WTC11 (cell line): Measurements from ENCODE around the gene DNAJC18. TPM values are rescaled to one million over a fixed set of nuclear protein-coding genes. Genes with fewer than 3 reads are reported as not detected.
"Not testable (repeated sequence)": the region's sequence is repeated elsewhere in the genome, so short reads cannot be mapped to it uniquely, and the experiment has no call there.

Source experiments
- ATAC-seq: fragments of 200-7000 bp; cut with Tn5 transposase; 2 replicates; pipeline ENCODE4 v1.10.0; 2021; ENCODE audit warnings: mild to moderate bottlenecking, moderate library complexity
- CTCF ChIA-PET: fragments of 300-600 bp; sonication (Branson Sonifier 250); formaldehyde crosslinking; loops from one replicate; lab custom pipeline; 2021; ENCODE audit warnings: antibody characterized with exemption; lab: Charles Lee
- POLR2A ChIA-PET: fragments of 350-600 bp; sonication (Branson Sonifier 250); formaldehyde crosslinking; loops from one replicate; lab custom pipeline; 2021; ENCODE audit warnings: antibody characterized with exemption; lab: Charles Lee
- DNase-seq: peaks from one replicate; pipeline ENCODE4 v3.0.0; 2021; ENCODE audit warnings: low spot score
- H3K27ac Mint-ChIP-seq: 2 replicates; pipeline ENCODE4 v1.8.0; 2021; ENCODE audit warnings: mixed read lengths
- H3K27me3 Mint-ChIP-seq: 2 replicates; pipeline ENCODE4 v1.8.0; 2021; ENCODE audit warnings: low read depth, mild to moderate bottlenecking, moderate library complexity, mixed read lengths
- H3K36me3 Mint-ChIP-seq: 2 replicates; pipeline ENCODE4 v1.8.0; 2021; ENCODE audit warnings: mixed read lengths
- H3K4me1 Mint-ChIP-seq: 2 replicates; pipeline ENCODE4 v1.8.0; 2022; ENCODE audit warnings: mixed read lengths
- H3K4me3 Mint-ChIP-seq: 2 replicates; pipeline ENCODE4 v1.8.0; 2021; ENCODE audit warnings: mild to moderate bottlenecking, moderate library complexity, mixed read lengths
- H3K9me3 Mint-ChIP-seq: 2 replicates; pipeline ENCODE4 v1.8.0; 2021; ENCODE audit warnings: mixed read lengths
- CREM ChIP-seq: sonication (generic); formaldehyde crosslinking; IDR thresholded peaks from 2 replicates; pipeline ENCODE4 v1.8.1; 2022; ENCODE audit warnings: mild to moderate bottlenecking, missing genetic modification reagents, moderate library complexity
- ETV6 ChIP-seq: sonication (generic); formaldehyde crosslinking; IDR thresholded peaks from 2 replicates; pipeline ENCODE4 v1.8.1; 2022; ENCODE audit warnings: mild to moderate bottlenecking, missing genetic modification reagents
- FOXJ3 ChIP-seq: sonication (generic); formaldehyde crosslinking; IDR thresholded peaks from 2 replicates; pipeline ENCODE4 v1.9.0; 2021; ENCODE audit warnings: missing genetic modification reagents, mild to moderate bottlenecking, borderline replicate concordance
- GABPB1 ChIP-seq: sonication (generic); formaldehyde crosslinking; IDR thresholded peaks from 2 replicates; pipeline ENCODE4 v1.8.1; 2023; ENCODE audit warnings: mild to moderate bottlenecking, missing genetic modification reagents
- GRHL2 ChIP-seq: fragments of 250-450 bp; sonication (Bioruptor Pico); IDR thresholded peaks from 2 replicates; pipeline ENCODE4 v1.8.0; 2022; ENCODE audit warnings: mild to moderate bottlenecking, moderate library complexity; ENCODE audit not compliant: insufficient replicate concordance, severe bottlenecking
- GTF2I ChIP-seq: fragments of 250-450 bp; sonication (Bioruptor Pico); conservative IDR thresholded peaks from 2 replicates; pipeline ENCODE4 v1.4.0; 2021; ENCODE audit warnings: mild to moderate bottlenecking
- JUN ChIP-seq: sonication (generic); formaldehyde crosslinking; IDR thresholded peaks from 2 replicates; pipeline ENCODE4 v1.8.0; 2023; ENCODE audit warnings: mild to moderate bottlenecking, missing genetic modification reagents
- MXD4 ChIP-seq: fragments of 250-450 bp; sonication (Bioruptor Pico); IDR thresholded peaks from 2 replicates; pipeline ENCODE4 v1.8.0; 2021; ENCODE audit warnings: mild to moderate bottlenecking, moderate library complexity, borderline replicate concordance
- NFATC4 ChIP-seq: fragments of 250-450 bp; sonication (Bioruptor Pico); IDR thresholded peaks from 2 replicates; pipeline ENCODE4 v1.9.0; 2021; ENCODE audit warnings: mild to moderate bottlenecking
- NR2C2 ChIP-seq: sonication (generic); formaldehyde crosslinking; IDR thresholded peaks from 2 replicates; pipeline ENCODE4 v1.8.0; 2022; ENCODE audit warnings: mild to moderate bottlenecking, missing genetic modification reagents
- RORB ChIP-seq: fragments of 250-450 bp; sonication (Bioruptor Pico); IDR thresholded peaks from 2 replicates; pipeline ENCODE4 v1.9.0; 2021; ENCODE audit warnings: mild to moderate bottlenecking
- total RNA-seq: library from RNA; stranded (reverse); gene quantifications from 3 replicates; pipeline ENCODE4 v1.2.3, GENCODE V29; 2021
- TF ChIP-seq, protein P1 (sequence below): sonication (generic); formaldehyde crosslinking; IDR thresholded peaks from 2 replicates; pipeline ENCODE4 v1.8.1; 2023; ENCODE audit warnings: mild to moderate bottlenecking, moderate library complexity, missing genetic modification reagents
- TF ChIP-seq, protein P2 (sequence below): sonication (generic); formaldehyde crosslinking; IDR thresholded peaks from 2 replicates; pipeline ENCODE4 v1.8.1; 2023; ENCODE audit warnings: mild to moderate bottlenecking, missing genetic modification reagents, borderline replicate concordance
- TF ChIP-seq, protein P3 (sequence below): sonication (generic); formaldehyde crosslinking; IDR thresholded peaks from 2 replicates; pipeline ENCODE4 v1.8.1; 2022; ENCODE audit warnings: low read depth, mild to moderate bottlenecking, moderate library complexity, missing genetic modification reagents, borderline replicate concordance
- TF ChIP-seq, protein P4 (sequence below): sonication (generic); formaldehyde crosslinking; IDR thresholded peaks from 2 replicates; pipeline ENCODE4 v1.8.0; 2022; ENCODE audit warnings: missing genetic modification reagents
- TF ChIP-seq, protein P5 (sequence below): sonication (generic); formaldehyde crosslinking; conservative IDR thresholded peaks from 2 replicates; pipeline ENCODE4 v1.8.1; 2022; ENCODE audit warnings: mild to moderate bottlenecking, missing genetic modification reagents

DNAJC18 gene
- total RNA-seq, 1 experiment from 2014 or later: 23.7 TPM

DNA sequence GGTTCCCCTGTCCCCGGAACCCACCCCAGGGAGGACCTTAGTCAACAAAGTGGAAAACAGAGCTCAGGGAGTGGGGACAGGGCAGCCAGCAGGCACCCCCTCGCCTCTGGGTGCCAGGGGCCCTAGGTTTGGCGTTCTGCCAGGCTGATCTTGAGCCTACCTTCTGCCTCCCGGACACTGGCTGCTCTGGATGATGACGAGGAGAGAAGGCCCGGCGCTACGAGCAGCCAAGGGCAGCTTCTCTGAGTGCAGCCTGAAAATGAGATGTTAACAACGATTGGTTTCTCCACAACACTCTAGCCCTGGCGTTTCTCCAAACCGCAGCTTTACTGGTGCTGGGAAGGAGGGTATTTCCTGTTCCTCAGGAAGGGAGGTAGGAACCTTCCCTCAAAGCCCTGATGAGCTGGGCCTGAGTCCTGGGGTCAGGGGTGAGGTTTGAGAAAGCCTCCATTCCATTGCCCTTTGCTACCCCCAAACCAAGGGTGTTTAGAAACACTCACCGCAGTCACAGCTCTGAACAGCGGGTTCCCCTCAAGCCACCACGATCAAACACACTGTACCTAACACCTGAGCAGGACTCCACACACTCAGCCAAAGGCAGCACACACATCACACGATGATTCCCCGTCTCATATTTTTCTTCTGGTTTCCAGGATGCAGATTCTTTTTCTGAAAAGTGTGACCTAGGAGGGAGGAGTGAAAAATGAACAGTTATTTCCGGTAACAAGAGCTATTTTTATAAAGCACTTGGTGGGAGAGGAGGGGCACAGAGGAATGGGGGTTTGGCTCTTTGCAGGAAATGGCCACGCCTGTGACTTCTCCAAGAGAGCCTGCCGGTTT is 42.9 kb upstream of the DNAJC18 start, which contains the start of gene STING1 (continued):
- TF ChIP-seq GTF2I (CRISPR knock-in tag): no peak

DNA sequence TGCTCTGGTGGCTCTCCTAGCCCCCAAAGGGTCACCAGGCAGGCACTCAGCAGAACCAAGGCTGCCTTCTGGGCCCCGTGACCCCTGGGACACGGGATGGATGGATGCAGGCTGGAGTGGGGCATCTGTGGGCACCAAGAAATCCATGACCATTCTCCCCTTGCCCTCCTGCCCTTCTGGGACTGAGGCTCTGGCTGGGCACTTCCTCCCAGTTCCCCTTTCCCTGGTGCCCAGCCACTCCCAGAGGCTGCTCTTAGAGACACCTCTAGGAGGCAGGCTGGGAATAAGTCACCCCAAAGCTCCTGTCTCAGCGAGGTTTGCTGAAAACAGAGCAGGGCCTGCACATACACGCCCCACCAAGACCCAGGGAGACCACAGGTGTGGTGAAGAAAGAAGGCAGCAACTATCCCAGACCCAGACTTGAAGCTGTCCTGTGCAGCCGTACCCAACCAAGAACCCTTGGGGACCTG is 42.3 kb upstream of the DNAJC18 start:
- TF ChIP-seq, protein P1, sequence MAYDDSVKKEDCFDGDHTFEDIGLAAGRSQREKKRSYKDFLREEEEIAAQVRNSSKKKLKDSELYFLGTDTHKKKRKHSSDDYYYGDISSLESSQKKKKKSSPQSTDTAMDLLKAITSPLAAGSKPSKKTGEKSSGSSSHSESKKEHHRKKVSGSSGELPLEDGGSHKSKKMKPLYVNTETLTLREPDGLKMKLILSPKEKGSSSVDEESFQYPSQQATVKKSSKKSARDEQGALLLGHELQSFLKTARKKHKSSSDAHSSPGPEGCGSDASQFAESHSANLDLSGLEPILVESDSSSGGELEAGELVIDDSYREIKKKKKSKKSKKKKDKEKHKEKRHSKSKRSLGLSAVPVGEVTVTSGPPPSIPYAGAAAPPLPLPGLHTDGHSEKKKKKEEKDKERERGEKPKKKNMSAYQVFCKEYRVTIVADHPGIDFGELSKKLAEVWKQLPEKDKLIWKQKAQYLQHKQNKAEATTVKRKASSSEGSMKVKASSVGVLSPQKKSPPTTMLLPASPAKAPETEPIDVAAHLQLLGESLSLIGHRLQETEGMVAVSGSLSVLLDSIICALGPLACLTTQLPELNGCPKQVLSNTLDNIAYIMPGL (CRISPR knock-in tag): no peak

DNA sequence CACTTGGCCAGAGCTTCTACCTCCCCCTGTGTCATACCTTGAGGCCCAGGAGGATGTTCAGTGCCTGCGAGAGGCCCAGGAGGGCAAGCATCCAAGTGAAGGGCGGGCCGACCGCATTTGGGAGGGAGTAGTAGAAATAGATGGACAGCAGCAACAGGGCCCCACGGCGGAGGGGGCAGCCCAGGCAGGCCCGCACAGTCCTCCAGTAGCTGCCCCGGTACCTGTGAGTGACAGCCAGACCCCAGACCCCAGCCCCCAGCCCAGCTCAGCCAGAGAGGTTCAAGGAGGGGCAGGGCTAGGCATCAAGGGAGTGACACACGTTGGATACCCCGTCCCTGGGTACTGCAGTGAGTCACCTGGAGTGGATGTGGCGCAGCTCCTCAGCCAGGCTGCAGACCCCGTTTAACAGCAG is 41.8 kb upstream of the DNAJC18 start:
- Mint-ChIP-seq H3K9me3 (no peaks in the 10 kb centered on the region), H3K36me3 (no peaks in the 10 kb centered on the region), H3K27me3 (no peaks in the 10 kb centered on the region), H3K4me1 (peaks cover 13% of the 10 kb centered on the region), H3K4me3 (no peak overlapping the region), H3K27ac (no peak overlapping the region)
- CTCF ChIA-PET: interaction anchor here (1.0 to 1.8 kb wide), 4 partner anchors 32 to 94 kb away, joined by 3 to 15 read pairs (median 4); no protein-coding TSS in a partner anchor
- TF ChIP-seq RORB (CRISPR knock-in tag): no peak
- TF ChIP-seq, protein P2, sequence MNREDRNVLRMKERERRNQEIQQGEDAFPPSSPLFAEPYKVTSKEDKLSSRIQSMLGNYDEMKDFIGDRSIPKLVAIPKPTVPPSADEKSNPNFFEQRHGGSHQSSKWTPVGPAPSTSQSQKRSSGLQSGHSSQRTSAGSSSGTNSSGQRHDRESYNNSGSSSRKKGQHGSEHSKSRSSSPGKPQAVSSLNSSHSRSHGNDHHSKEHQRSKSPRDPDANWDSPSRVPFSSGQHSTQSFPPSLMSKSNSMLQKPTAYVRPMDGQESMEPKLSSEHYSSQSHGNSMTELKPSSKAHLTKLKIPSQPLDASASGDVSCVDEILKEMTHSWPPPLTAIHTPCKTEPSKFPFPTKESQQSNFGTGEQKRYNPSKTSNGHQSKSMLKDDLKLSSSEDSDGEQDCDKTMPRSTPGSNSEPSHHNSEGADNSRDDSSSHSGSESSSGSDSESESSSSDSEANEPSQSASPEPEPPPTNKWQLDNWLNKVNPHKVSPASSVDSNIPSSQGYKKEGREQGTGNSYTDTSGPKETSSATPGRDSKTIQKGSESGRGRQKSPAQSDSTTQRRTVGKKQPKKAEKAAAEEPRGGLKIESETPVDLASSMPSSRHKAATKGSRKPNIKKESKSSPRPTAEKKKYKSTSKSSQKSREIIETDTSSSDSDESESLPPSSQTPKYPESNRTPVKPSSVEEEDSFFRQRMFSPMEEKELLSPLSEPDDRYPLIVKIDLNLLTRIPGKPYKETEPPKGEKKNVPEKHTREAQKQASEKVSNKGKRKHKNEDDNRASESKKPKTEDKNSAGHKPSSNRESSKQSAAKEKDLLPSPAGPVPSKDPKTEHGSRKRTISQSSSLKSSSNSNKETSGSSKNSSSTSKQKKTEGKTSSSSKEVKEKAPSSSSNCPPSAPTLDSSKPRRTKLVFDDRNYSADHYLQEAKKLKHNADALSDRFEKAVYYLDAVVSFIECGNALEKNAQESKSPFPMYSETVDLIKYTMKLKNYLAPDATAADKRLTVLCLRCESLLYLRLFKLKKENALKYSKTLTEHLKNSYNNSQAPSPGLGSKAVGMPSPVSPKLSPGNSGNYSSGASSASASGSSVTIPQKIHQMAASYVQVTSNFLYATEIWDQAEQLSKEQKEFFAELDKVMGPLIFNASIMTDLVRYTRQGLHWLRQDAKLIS (CRISPR knock-in tag): no peak
- TF ChIP-seq, protein P3, sequence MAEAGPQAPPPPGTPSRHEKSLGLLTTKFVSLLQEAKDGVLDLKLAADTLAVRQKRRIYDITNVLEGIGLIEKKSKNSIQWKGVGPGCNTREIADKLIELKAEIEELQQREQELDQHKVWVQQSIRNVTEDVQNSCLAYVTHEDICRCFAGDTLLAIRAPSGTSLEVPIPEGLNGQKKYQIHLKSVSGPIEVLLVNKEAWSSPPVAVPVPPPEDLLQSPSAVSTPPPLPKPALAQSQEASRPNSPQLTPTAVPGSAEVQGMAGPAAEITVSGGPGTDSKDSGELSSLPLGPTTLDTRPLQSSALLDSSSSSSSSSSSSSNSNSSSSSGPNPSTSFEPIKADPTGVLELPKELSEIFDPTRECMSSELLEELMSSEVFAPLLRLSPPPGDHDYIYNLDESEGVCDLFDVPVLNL (CRISPR knock-in tag): no peak
- no peak for TF ChIP-seq GABPB1
- TF ChIP-seq GRHL2 (CRISPR knock-in tag): no peak
- TF ChIP-seq CREM (CRISPR knock-in tag): no peak
- TF ChIP-seq, protein P4, sequence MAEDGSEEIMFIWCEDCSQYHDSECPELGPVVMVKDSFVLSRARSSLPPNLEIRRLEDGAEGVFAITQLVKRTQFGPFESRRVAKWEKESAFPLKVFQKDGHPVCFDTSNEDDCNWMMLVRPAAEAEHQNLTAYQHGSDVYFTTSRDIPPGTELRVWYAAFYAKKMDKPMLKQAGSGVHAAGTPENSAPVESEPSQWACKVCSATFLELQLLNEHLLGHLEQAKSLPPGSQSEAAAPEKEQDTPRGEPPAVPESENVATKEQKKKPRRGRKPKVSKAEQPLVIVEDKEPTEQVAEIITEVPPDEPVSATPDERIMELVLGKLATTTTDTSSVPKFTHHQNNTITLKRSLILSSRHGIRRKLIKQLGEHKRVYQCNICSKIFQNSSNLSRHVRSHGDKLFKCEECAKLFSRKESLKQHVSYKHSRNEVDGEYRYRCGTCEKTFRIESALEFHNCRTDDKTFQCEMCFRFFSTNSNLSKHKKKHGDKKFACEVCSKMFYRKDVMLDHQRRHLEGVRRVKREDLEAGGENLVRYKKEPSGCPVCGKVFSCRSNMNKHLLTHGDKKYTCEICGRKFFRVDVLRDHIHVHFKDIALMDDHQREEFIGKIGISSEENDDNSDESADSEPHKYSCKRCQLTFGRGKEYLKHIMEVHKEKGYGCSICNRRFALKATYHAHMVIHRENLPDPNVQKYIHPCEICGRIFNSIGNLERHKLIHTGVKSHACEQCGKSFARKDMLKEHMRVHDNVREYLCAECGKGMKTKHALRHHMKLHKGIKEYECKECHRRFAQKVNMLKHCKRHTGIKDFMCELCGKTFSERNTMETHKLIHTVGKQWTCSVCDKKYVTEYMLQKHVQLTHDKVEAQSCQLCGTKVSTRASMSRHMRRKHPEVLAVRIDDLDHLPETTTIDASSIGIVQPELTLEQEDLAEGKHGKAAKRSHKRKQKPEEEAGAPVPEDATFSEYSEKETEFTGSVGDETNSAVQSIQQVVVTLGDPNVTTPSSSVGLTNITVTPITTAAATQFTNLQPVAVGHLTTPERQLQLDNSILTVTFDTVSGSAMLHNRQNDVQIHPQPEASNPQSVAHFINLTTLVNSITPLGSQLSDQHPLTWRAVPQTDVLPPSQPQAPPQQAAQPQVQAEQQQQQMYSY (CRISPR knock-in tag): no peak
- TF ChIP-seq, protein P5, sequence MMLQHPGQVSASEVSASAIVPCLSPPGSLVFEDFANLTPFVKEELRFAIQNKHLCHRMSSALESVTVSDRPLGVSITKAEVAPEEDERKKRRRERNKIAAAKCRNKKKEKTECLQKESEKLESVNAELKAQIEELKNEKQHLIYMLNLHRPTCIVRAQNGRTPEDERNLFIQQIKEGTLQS (CRISPR knock-in tag): no peak
- TF ChIP-seq NFATC4: no peak
- no peak for TF ChIP-seq MXD4 (CRISPR knock-in tag)
- no peak for TF ChIP-seq JUN (CRISPR knock-in tag)
- no peak for TF ChIP-seq NR2C2 (CRISPR knock-in tag)
- TF ChIP-seq FOXJ3 (CRISPR knock-in tag): no peak
- TF ChIP-seq ETV6 (CRISPR knock-in tag): no peak
- POLR2A ChIA-PET: interaction anchor here (1.2 kb wide), 1 partner anchor 42 kb away, joined by 3 read pairs; the partner anchor contains the start of gene DNAJC18
- DNase-seq (no peak), ATAC-seq (no peak)

More for the DNA sequence above, 42.3 kb upstream of the DNAJC18 start:
- ATAC-seq: peak; percentile 40
- no peak for DNase-seq
- H3K9me3 Mint-ChIP-seq: no peaks in the 10 kb centered on the region
- no peaks in the 10 kb centered on the region for H3K27me3 Mint-ChIP-seq
- ChIA-PET POLR2A (interaction anchor here (0.6 to 1.2 kb wide), 3 partner anchors 9 to 42 kb away, joined by 3 read pairs; partner anchors contain the start of gene DNAJC18), CTCF (interaction anchor here (1.0 to 1.8 kb wide), 6 partner anchors 23 to 284 kb away, joined by 3 to 15 read pairs (median 4); no protein-coding TSS in a partner anchor)
- no peaks in the 10 kb centered on the region for H3K36me3 Mint-ChIP-seq
- no peak overlapping the region for H3K4me3 Mint-ChIP-seq
- peak overlapping the region; percentile 53; the same call in 1 of the 2 replicates for H3K27ac Mint-ChIP-seq
- H3K4me1 Mint-ChIP-seq: peaks cover 18% of the 10 kb centered on the region

DNA sequence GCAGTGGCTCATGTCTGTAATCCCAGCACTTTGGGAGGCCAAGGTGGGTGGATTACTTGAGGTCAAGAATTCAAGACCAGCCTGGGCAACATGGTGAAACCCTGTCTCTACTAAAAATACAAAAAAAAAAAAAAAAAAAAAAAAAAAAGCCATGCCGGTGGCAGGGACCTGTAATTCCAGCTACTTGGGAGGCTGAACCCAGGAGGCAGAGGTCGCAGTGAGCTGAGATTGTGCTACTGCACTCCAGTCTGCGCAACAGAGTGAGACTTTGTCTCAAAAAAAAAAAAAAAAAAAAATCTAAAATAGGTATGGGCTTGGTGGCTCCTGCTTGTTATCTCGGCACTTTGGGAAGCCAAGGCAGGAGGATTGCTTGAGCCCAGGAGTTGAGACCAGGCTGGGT is 40.4 kb upstream of the DNAJC18 start:
- H3K4me1 Mint-ChIP-seq: peaks cover 12% of the 10 kb centered on the region
- H3K9me3 Mint-ChIP-seq, H3K4me3 Mint-ChIP-seq, H3K36me3 Mint-ChIP-seq, ATAC-seq, DNase-seq, H3K27ac Mint-ChIP-seq, H3K27me3 Mint-ChIP-seq: not testable (repeated sequence)
- POLR2A ChIA-PET: interaction anchor here (0.6 to 1.0 kb wide), 4 partner anchors 9 to 213 kb away, joined by 3 read pairs; partner anchors contain the start of genes ECSCR and SMIM33
- CTCF ChIA-PET: interaction anchor here (0.8 kb wide), 1 partner anchor 57 kb away, joined by 3 read pairs; no protein-coding TSS in a partner anchor
